ENCODE measurements around the gene APCDD1L. TPM values are rescaled to one million over a fixed set of nuclear protein-coding genes. Genes with fewer than 3 reads are reported as not detected.

APCDD1L gene
- polyA plus RNA-seq, 2 donors, result 0.06 to 0.09 TPM

DNA sequence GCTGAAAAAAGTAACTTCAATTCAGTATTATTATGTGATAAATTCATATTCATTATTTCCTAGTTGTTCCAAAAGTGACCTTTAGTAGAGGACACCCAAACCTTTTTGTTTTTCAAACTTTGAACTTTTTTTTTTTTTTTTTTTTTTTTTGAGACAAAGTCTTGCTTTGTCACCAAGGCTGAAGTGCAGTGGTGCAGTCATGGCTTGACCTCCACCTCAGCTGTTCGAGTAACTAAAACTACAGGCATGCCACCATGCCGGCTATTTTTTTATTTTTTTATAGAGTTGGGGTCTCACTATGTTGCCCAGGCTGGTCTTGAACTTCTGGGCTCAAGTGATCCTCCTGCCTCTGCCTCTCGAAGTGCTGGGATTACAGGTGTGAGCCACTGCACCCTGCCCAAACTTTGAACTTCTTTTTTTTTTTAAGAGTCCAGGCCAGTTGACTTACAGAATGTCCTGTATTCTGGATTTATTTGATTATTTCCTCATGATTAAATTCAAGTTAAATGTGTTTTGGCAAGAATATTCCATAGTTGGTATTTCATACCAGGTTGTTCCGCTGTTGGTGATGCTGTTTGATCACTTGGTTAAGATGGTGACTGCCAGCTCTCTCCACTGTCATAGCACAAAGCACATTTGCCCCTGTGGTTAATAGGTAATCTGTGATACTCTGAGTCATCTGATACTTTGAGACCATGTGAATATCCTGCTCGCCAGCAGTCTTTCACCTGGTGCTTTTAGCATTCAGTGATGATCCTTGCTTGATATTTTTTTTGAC lies 78.1 kb downstream of the APCDD1L start:
- Histone ChIP-seq H3K9me3 (ENCODE audit: control insufficient read depth in 2 of 2, insufficient read depth in 1 of 2, low read depth in 1 of 2, low read length in 1 of 2) (no peaks in the 10 kb centered on the region), H3K27ac (ENCODE audit: low read depth in 2 of 2, low read length in 1 of 2) (no peak overlapping the region), H3K4me1 (ENCODE audit: control insufficient read depth in 2 of 2, insufficient read depth in 2 of 2, low read length in 1 of 2) (peaks cover 0 to 3% of the 10 kb centered on the region in 2 donors), H3K36me3 (ENCODE audit: control insufficient read depth in 2 of 2, insufficient read depth in 2 of 2, low read length in 1 of 2) (peaks cover 2 to 7% of the 10 kb centered on the region in 2 donors), H3K4me3 (ENCODE audit: low read depth in 1 of 2, low read length in 2 of 2) (no peak overlapping the region), H3K27me3 (ENCODE audit: control insufficient read depth in 1 of 2, insufficient read depth in 2 of 2, low read length in 2 of 2) (no peaks in the 10 kb centered on the region)
- 82 to 91% methylated on average over 5 of the region's 5 CpGs for WGBS, 2 donors

DNA sequence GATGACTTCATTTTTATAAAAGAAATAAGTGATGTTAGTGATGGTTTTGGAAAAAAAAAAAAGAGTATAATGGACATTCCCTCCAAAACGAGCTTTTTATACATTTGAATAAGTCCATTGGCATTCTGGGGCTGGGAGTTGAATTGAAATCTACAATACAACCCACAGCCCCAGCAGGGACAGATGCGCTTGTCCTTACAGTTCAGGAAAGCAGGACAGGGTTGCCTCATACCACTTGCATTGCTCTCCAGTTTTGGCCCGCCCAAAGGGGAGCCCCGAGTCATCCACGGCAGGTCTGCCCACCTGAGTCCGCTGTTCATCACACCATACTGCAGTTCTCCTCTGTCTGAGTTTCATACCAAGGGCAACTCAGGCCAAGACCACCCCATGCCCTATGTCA lies 80.0 kb downstream of the APCDD1L start:
- Histone ChIP-seq H3K4me1 (ENCODE audit: control insufficient read depth in 2 of 2, insufficient read depth in 2 of 2, low read length in 1 of 2) (peaks cover 3% of the 10 kb centered on the region in 2 donors), H3K36me3 (ENCODE audit: control insufficient read depth in 2 of 2, insufficient read depth in 2 of 2, low read length in 1 of 2) (peaks cover 2 to 10% of the 10 kb centered on the region in 2 donors), H3K27me3 (ENCODE audit: control insufficient read depth in 1 of 2, insufficient read depth in 2 of 2, low read length in 2 of 2) (no peaks in the 10 kb centered on the region), H3K4me3 (ENCODE audit: low read depth in 1 of 2, low read length in 2 of 2) (no peak overlapping the region), H3K9me3 (ENCODE audit: control insufficient read depth in 2 of 2, insufficient read depth in 1 of 2, low read depth in 1 of 2, low read length in 1 of 2) (no peaks in the 10 kb centered on the region), H3K27ac (ENCODE audit: low read depth in 2 of 2, low read length in 1 of 2) (no peak overlapping the region)
- WGBS, 2 donors, result 90 to 91% methylated on average over 6 of the region's 6 CpGs

- no peak overlapping the region for H3K27ac ChIP-seq (ENCODE audit: low read depth in 2 of 2, low read length in 1 of 2)
These were observed 80.9 kb downstream of the APCDD1L start for GRCh38 chr20:58434326-58434725.

DNA sequence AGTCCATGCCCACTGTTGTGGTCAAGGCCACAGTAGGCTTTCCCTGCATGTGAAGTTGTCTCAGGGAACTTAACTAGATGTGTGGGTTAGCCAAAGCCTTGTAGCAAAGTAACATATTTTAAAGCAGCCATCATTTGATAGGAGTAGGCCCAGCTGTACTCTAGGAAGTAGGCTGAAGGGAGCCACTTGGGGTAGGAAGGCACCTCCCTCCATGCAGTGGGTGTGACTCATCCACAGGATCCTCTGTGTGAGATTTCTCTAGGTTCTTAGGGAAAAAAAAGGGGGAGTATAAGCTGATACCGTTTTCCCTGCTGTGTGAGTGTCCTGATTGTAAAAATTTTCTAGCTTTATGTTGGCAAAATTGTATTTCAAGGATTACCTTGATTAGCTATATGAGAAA lies 81.4 kb downstream of the APCDD1L start:
- Histone ChIP-seq H3K36me3 (ENCODE audit: control insufficient read depth in 2 of 2, insufficient read depth in 2 of 2, low read length in 1 of 2) (peaks cover 0 to 8% of the 10 kb centered on the region in 2 donors), H3K27ac (ENCODE audit: low read depth in 2 of 2, low read length in 1 of 2) (no peak overlapping the region), H3K4me3 (ENCODE audit: low read depth in 1 of 2, low read length in 2 of 2) (no peak overlapping the region), H3K27me3 (ENCODE audit: control insufficient read depth in 1 of 2, insufficient read depth in 2 of 2, low read length in 2 of 2) (no peaks in the 10 kb centered on the region), H3K9me3 (ENCODE audit: control insufficient read depth in 2 of 2, insufficient read depth in 1 of 2, low read depth in 1 of 2, low read length in 1 of 2) (no peaks in the 10 kb centered on the region), H3K4me1 (ENCODE audit: control insufficient read depth in 2 of 2, insufficient read depth in 2 of 2, low read length in 1 of 2) (peaks cover 3% of the 10 kb centered on the region in 2 donors)
- 48 to 50% methylated on average over 1 of the region's 1 CpG for WGBS, 2 donors

More at GRCh38 chr20:58434326-58434725, 80.9 kb downstream of the APCDD1L start:
- 81 to 93% methylated on average over 5 of the region's 5 CpGs for WGBS, 2 donors
- H3K27me3 ChIP-seq (ENCODE audit: control insufficient read depth in 1 of 2, insufficient read depth in 2 of 2, low read length in 2 of 2), result no peaks in the 10 kb centered on the region
- peaks cover 0 to 9% of the 10 kb centered on the region in 2 donors for H3K36me3 ChIP-seq (ENCODE audit: control insufficient read depth in 2 of 2, insufficient read depth in 2 of 2, low read length in 1 of 2)
- no peaks in the 10 kb centered on the region for H3K9me3 ChIP-seq (ENCODE audit: control insufficient read depth in 2 of 2, insufficient read depth in 1 of 2, low read depth in 1 of 2, low read length in 1 of 2)
- H3K4me3 ChIP-seq (ENCODE audit: low read depth in 1 of 2, low read length in 2 of 2), result no peak overlapping the region
- peaks cover 3% of the 10 kb centered on the region in 2 donors for H3K4me1 ChIP-seq (ENCODE audit: control insufficient read depth in 2 of 2, insufficient read depth in 2 of 2, low read length in 1 of 2)

DNA sequence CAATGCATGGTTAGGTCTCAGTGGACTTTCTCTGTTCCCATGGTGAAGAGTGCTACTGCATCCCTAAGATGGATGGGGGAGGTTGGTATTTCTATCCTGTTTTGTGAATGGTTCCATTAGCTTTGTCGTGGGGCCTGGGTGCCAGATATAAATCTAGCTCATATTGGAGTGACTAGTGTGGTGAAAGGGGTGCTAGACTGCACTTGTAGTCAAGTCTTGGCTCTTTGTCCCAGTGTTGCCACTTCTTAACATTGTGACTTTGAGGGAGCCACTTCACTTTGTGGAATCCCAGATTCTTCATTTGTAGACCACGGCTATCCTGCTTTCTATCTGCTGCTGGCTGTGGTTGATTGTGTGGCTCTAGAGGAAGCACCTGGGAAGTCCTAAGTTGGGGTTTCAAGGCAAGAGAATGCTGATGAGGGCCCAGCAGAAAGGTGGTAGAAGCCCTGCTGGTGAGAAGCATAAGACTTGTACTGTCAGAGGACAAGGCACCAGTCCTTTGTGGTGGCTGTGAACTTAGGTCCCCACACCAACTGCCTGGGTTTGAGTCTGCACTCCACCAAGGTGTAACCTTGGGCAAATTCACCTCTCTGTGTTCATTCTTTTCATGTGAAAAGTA lies 82.1 kb downstream of the APCDD1L start:
- Histone ChIP-seq H3K4me1 (ENCODE audit: control insufficient read depth in 2 of 2, insufficient read depth in 2 of 2, low read length in 1 of 2) (peaks cover 3% of the 10 kb centered on the region in 2 donors), H3K27me3 (ENCODE audit: control insufficient read depth in 1 of 2, insufficient read depth in 2 of 2, low read length in 2 of 2) (no peaks in the 10 kb centered on the region), H3K27ac (ENCODE audit: low read depth in 2 of 2, low read length in 1 of 2) (no peak overlapping the region), H3K9me3 (ENCODE audit: control insufficient read depth in 2 of 2, insufficient read depth in 1 of 2, low read depth in 1 of 2, low read length in 1 of 2) (no peaks in the 10 kb centered on the region), H3K36me3 (ENCODE audit: control insufficient read depth in 2 of 2, insufficient read depth in 2 of 2, low read length in 1 of 2) (peaks cover 0 to 8% of the 10 kb centered on the region in 2 donors), H3K4me3 (ENCODE audit: low read depth in 1 of 2, low read length in 2 of 2) (no peak overlapping the region)
- 88 to 97% methylated on average over 2 of the region's 2 CpGs for WGBS, 2 donors

DNA sequence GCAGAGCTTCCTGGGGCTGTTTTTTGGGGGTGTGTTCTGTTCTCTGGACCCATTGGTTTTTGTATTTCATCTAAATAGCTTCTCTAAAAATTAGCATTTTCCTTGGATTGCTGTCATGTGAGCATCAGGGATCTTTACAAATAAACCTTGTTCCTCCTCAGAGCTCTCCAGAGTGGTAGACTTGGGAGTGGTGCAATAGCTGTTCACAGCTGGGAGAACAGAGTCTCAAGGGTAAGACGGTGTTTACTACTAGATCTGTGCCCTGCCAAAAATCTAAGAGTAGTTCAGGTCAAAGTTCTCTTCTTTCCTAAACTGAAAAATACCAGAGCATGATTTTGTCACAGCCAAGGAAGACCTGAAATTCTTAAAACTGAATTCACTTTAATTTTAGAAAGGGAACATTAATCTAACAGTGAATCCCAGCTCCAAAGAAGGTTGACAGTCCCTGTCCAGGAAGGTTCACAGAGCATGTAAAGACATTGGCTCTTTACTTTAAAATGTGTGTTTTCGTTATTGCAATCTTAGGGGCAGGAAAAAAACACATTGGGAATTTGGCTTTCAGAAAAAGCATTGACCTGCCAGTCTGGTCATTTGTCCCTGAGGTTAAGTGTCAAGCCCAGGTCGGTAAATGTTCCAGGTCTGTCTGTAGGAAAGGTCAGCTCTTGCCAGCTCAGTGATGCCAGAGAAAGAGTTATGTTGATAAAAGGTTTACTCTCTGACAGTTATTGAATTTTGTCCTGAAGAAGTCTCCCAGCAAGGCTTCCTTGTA lies 82.8 kb downstream of the APCDD1L start:
- Histone ChIP-seq H3K27me3 (ENCODE audit: control insufficient read depth in 1 of 2, insufficient read depth in 2 of 2, low read length in 2 of 2) (no peaks in the 10 kb centered on the region), H3K9me3 (ENCODE audit: control insufficient read depth in 2 of 2, insufficient read depth in 1 of 2, low read depth in 1 of 2, low read length in 1 of 2) (no peaks in the 10 kb centered on the region), H3K27ac (ENCODE audit: low read depth in 2 of 2, low read length in 1 of 2) (no peak overlapping the region), H3K4me3 (ENCODE audit: low read depth in 1 of 2, low read length in 2 of 2) (no peak overlapping the region), H3K4me1 (ENCODE audit: control insufficient read depth in 2 of 2, insufficient read depth in 2 of 2, low read length in 1 of 2) (peaks cover 3% of the 10 kb centered on the region in 2 donors), H3K36me3 (ENCODE audit: control insufficient read depth in 2 of 2, insufficient read depth in 2 of 2, low read length in 1 of 2) (peaks cover 0 to 8% of the 10 kb centered on the region in 2 donors)
- WGBS, 2 donors, result 66 to 72% methylated on average over 3 of the region's 3 CpGs

- no peak overlapping the region for H3K4me3 ChIP-seq (ENCODE audit: low read depth in 1 of 2, low read length in 2 of 2)
- WGBS, 2 donors, result 94 to 98% methylated on average over 2 of the region's 2 CpGs
- H3K36me3 ChIP-seq (ENCODE audit: control insufficient read depth in 2 of 2, insufficient read depth in 2 of 2, low read length in 1 of 2), result peaks cover 0 to 10% of the 10 kb centered on the region in 2 donors
- H3K4me1 ChIP-seq (ENCODE audit: control insufficient read depth in 2 of 2, insufficient read depth in 2 of 2, low read length in 1 of 2), result peaks cover 3% of the 10 kb centered on the region in 2 donors
- H3K27ac ChIP-seq (ENCODE audit: low read depth in 2 of 2, low read length in 1 of 2), result no peak overlapping the region
- H3K9me3 ChIP-seq (ENCODE audit: control insufficient read depth in 2 of 2, insufficient read depth in 1 of 2, low read depth in 1 of 2, low read length in 1 of 2), result no peaks in the 10 kb centered on the region
- H3K27me3 ChIP-seq (ENCODE audit: control insufficient read depth in 1 of 2, insufficient read depth in 2 of 2, low read length in 2 of 2), result no peaks in the 10 kb centered on the region
These were observed 84.1 kb downstream of the APCDD1L start for GRCh38 chr20:58431134-58431533.

DNA sequence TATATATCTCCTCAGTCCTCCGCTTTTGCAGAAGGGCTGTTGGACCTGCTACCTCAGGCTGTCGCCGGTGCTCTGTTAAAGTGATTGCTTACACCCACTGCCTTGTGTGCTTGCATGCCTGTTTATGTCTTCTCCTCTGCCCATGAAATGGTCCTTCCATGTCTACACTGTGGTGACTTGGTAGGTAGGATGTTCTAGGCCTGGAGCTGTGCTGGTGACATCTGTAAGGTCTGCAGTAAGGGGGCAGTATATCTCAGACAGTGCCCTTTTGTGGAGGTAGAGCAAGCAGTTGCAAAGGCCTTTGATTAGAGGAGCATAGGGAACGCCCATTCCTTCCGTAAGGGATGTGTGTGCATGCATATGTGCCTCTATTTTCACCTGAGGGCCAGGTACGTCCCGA lies 85.9 kb downstream of the APCDD1L start:
- Histone ChIP-seq H3K27ac (ENCODE audit: low read depth in 2 of 2, low read length in 1 of 2) (no peak overlapping the region), H3K9me3 (ENCODE audit: control insufficient read depth in 2 of 2, insufficient read depth in 1 of 2, low read depth in 1 of 2, low read length in 1 of 2) (no peaks in the 10 kb centered on the region), H3K27me3 (ENCODE audit: control insufficient read depth in 1 of 2, insufficient read depth in 2 of 2, low read length in 2 of 2) (no peaks in the 10 kb centered on the region), H3K4me1 (ENCODE audit: control insufficient read depth in 2 of 2, insufficient read depth in 2 of 2, low read length in 1 of 2) (peaks cover 3% of the 10 kb centered on the region in 2 donors), H3K4me3 (ENCODE audit: low read depth in 1 of 2, low read length in 2 of 2) (no peak overlapping the region), H3K36me3 (ENCODE audit: control insufficient read depth in 2 of 2, insufficient read depth in 2 of 2, low read length in 1 of 2) (peaks cover 0 to 9% of the 10 kb centered on the region in 2 donors)
- WGBS, 2 donors, result 88 to 92% methylated on average over 7 of the region's 7 CpGs

DNA sequence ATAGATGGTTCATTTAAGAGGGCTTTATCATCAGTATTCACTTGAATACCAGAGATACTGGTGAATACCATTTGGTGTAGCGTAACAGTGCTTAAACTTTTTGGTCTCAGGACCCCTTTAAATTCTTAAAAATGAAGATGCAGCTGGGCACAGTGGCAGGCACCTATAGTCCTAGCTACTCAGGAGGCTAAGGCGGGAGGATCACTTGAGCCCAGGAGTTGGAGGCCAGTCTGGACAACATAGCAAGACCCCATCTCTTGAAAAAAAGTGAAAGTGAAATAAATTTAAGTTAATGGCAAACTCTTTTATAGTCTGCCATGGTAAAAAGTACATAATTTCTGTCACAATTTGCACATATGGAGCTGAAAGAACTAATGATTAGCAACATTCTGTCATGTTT lies 86.8 kb downstream of the APCDD1L start:
- Histone ChIP-seq H3K27ac (ENCODE audit: low read depth in 2 of 2, low read length in 1 of 2) (no peak overlapping the region), H3K27me3 (ENCODE audit: control insufficient read depth in 1 of 2, insufficient read depth in 2 of 2, low read length in 2 of 2) (no peaks in the 10 kb centered on the region), H3K36me3 (ENCODE audit: control insufficient read depth in 2 of 2, insufficient read depth in 2 of 2, low read length in 1 of 2) (peaks cover 0 to 9% of the 10 kb centered on the region in 2 donors), H3K4me1 (ENCODE audit: control insufficient read depth in 2 of 2, insufficient read depth in 2 of 2, low read length in 1 of 2) (peaks cover 0 to 3% of the 10 kb centered on the region in 2 donors), H3K4me3 (ENCODE audit: low read depth in 1 of 2, low read length in 2 of 2) (no peak overlapping the region), H3K9me3 (ENCODE audit: control insufficient read depth in 2 of 2, insufficient read depth in 1 of 2, low read depth in 1 of 2, low read length in 1 of 2) (no peaks in the 10 kb centered on the region)
- WGBS, 2 donors, result 96 to 97% methylated on average over 2 of the region's 2 CpGs
